ENCODE results near the gene OSBPL6. TPM values are rescaled to one million over a fixed set of nuclear protein-coding genes. Genes with fewer than 3 reads are reported as not detected.

Gene OSBPL6
- polyA plus RNA-seq, 1 donor (not counting 4 experiments of a cell fraction or from before 2014, with no cell fraction given): 11.6 TPM

GRCh38 chr2:178273787-178274360, 79.6 kb downstream of the OSBPL6 start:
- Histone ChIP-seq H3K9ac (ENCODE audit: control insufficient read depth, extremely low read depth, insufficient read depth, low read length) (no peak overlapping the region), H2AFZ (ENCODE audit: control insufficient read depth, low read length) (no peak overlapping the region), H3K4me2 (ENCODE audit: control insufficient read depth, extremely low read depth, insufficient read depth, low read depth, low read length) (no peak overlapping the region), H3K27me3 (ENCODE audit: control insufficient read depth, extremely low read depth, insufficient read depth, low read length) (no peaks in the 10 kb centered on the region), H3K4me1 (ENCODE audit: control insufficient read depth, extremely low read depth, insufficient read depth, low read length) (peaks cover 37% of the 10 kb centered on the region), H4K20me1 (ENCODE audit: control insufficient read depth, extremely low read depth, insufficient read depth, low read length) (no peaks in the 10 kb centered on the region), H3K9me1 (ENCODE audit: control insufficient read depth, extremely low read depth, insufficient read depth, low read length) (no peaks in the 10 kb centered on the region), H3K79me2 (ENCODE audit: control insufficient read depth, insufficient read depth, low read length) (no peaks in the 10 kb centered on the region), H3K9me3 (ENCODE audit: control insufficient read depth, low read depth, low read length) (no peaks in the 10 kb centered on the region), H3K36me3 (ENCODE audit: control insufficient read depth in 2 of 2, extremely low read depth in 1 of 2, insufficient read depth in 2 of 2, low read length in 2 of 2) (no peaks in the 10 kb centered on the region), H3K27ac (ENCODE audit: control insufficient read depth, insufficient read depth, low read length) (no peak overlapping the region), H3K4me3 (ENCODE audit: control insufficient read depth in 2 of 3, extremely low read depth in 1 of 3, insufficient read depth in 2 of 3, low read depth in 1 of 3, low read length in 3 of 3) (no peak overlapping the region)
- dilution Hi-C loops (cut with MboI; ENCODE audit: extremely low pct_ligation_motif_present, low sequenced_read_pairs): no loop called here
- FAIRE-seq (peak; percentile 64), DNase-seq (ENCODE audit: low read depth, low spot score) (no peak)
- TF ChIP-seq CTCF (optimal IDR thresholded peaks at IDR 0.05 in 1 of 3, IDR thresholded peaks at IDR 0.05 in 1 of 3, conservative IDR thresholded peaks at IDR 0.05 in 1 of 3; ENCODE audit: extremely low read depth in 1 of 3, insufficient read depth in 2 of 3, low read length in 3 of 3): no peak
- no peak for TF ChIP-seq EZH2 (IDR thresholded peaks at IDR 0.05; ENCODE audit: low read length)

- no peaks in the 10 kb centered on the region for H4K20me1 ChIP-seq (ENCODE audit: control insufficient read depth, extremely low read depth, insufficient read depth, low read length)
- dilution Hi-C loops (cut with MboI; ENCODE audit: extremely low pct_ligation_motif_present, low sequenced_read_pairs): no loop called here
- no peaks in the 10 kb centered on the region for H3K27me3 ChIP-seq (ENCODE audit: control insufficient read depth, extremely low read depth, insufficient read depth, low read length)
- H3K9me3 ChIP-seq (ENCODE audit: control insufficient read depth, low read depth, low read length): no peaks in the 10 kb centered on the region
- H3K4me1 ChIP-seq (ENCODE audit: control insufficient read depth, extremely low read depth, insufficient read depth, low read length): peaks cover 48% of the 10 kb centered on the region
- no peak for TF ChIP-seq CTCF (optimal IDR thresholded peaks at IDR 0.05 in 1 of 3, IDR thresholded peaks at IDR 0.05 in 1 of 3, conservative IDR thresholded peaks at IDR 0.05 in 1 of 3; ENCODE audit: extremely low read depth in 1 of 3, insufficient read depth in 2 of 3, low read length in 3 of 3)
- no peak for TF ChIP-seq EZH2 (IDR thresholded peaks at IDR 0.05; ENCODE audit: low read length)
- no peaks in the 10 kb centered on the region for H3K36me3 ChIP-seq (ENCODE audit: control insufficient read depth in 2 of 2, extremely low read depth in 1 of 2, insufficient read depth in 2 of 2, low read length in 2 of 2)
- H3K79me2 ChIP-seq (ENCODE audit: control insufficient read depth, insufficient read depth, low read length): no peaks in the 10 kb centered on the region
- no peaks in the 10 kb centered on the region for H3K9me1 ChIP-seq (ENCODE audit: control insufficient read depth, extremely low read depth, insufficient read depth, low read length)
- H3K4me2 ChIP-seq (ENCODE audit: control insufficient read depth, extremely low read depth, insufficient read depth, low read depth, low read length): no peak overlapping the region
- no peak overlapping the region for H2AFZ ChIP-seq (ENCODE audit: control insufficient read depth, low read length)
- H3K27ac ChIP-seq (ENCODE audit: control insufficient read depth, insufficient read depth, low read length): no peak overlapping the region
- DNase-seq (ENCODE audit: low read depth, low spot score): no peak
- no peak overlapping the region for H3K4me3 ChIP-seq (ENCODE audit: control insufficient read depth in 2 of 3, extremely low read depth in 1 of 3, insufficient read depth in 2 of 3, low read depth in 1 of 3, low read length in 3 of 3)
- no peak overlapping the region for H3K9ac ChIP-seq (ENCODE audit: control insufficient read depth, extremely low read depth, insufficient read depth, low read length)
- FAIRE-seq: no peak
These were observed 81.3 kb downstream of the OSBPL6 start for GRCh38 chr2:178275600-178275999.

Data from keratinocyte (primary cell).